GM19324 (cell line): ENCODE measurements around the gene CLP1.

Experiments
- ATAC-seq: cut with Tn5 transposase; IDR thresholded peaks from one replicate; pipeline ENCODE4 v1.9.1; 2021; ENCODE audit warnings: mild to moderate bottlenecking, moderate library complexity; ENCODE audit not compliant: unreplicated experiment, low FRiP score

Gene CLP1

GRCh38 chr11:57657194-57658022 lies at the start of gene CLP1:
Gene CLP1 (plus strand): TSS chr11:57657762. CDS start chr11:57659477, 1,715 bp downstream.
- peak; percentile 99 for ATAC-seq

DNA sequence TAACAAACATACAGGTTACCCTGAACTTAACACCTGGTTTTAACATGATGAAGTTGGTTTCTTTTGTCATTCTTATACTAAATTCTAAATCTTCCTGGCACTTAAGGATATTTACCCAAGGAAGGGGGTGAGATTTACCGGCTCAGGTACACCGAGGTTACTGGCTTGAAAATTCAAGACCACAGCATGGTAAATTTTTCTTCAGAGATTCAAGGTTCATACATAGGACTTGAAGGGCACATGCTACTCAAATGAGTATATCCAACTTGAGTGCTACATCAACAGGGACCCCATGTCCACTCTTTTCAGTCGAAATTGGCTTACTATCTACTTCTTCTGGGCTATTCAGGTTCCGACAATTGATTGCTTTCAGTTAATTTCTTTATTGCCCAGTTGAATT lies 47.4 kb upstream of the CLP1 start:
- no peak for ATAC-seq

DNA sequence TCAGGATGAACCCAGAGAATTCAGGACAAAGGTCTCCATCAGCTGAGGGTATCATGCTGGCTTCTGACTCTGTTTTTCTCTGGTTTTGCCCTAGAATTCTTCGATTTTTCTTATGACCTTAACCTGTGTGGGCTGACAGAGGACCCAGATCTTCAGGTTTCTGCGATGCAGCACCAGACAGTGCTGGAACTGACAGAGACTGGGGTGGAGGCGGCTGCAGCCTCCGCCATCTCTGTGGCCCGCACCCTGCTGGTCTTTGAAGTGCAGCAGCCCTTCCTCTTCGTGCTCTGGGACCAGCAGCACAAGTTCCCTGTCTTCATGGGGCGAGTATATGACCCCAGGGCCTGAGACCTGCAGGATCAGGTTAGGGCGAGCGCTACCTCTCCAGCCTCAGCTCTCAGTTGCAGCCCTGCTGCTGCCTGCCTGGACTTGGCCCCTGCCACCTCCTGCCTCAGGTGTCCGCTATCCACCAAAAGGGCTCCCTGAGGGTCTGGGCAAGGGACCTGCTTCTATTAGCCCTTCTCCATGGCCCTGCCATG lies 43.3 kb upstream of the CLP1 start:
- ATAC-seq: no peak

DNA sequence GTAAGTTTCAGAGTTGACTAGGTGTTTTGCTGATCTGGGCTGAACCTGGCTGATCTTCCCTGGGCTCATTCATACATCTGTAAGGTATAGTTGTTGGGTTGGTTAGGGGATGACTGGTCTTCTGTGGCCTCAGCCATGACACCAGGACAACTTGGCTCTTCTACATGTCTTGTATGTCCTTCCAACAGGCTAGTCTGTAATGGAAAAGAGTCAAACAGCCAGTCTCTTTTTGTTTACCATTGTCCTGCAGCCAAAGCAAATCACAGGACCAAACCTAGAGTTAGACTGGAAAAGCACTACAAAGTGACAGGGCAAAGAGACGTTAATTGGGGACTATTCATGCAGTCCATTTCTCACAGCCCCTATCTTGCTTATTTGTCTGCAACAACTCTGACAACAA lies 42.3 kb upstream of the CLP1 start:
- no peak for ATAC-seq

GRCh38 chr11:57616595-57616994 lies 41.0 kb upstream of the CLP1 start:
- ATAC-seq: no peak

GRCh38 chr11:57618438-57618837 lies 39.1 kb upstream of the CLP1 start:
- no peak for ATAC-seq

DNA sequence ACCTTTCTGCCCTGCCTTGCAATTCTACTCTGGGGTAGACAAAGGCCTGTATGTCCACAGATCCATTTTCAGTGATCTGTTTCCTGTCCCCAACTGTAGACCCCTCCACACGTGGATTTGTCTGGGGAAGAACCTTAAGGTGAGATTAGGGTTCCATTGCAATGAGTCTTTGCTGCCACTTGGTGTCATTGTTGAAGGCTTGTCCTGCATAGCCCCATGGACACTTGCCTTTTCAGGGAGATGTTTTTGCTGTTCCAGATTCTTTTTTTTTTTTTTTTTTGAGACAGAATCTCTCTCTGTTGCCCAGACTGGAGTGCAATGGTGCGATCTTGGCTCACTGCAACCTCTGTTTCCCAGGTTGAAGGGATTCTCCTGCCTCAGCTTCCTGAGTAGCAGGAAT lies 38.2 kb upstream of the CLP1 start:
- ATAC-seq: no peak

DNA sequence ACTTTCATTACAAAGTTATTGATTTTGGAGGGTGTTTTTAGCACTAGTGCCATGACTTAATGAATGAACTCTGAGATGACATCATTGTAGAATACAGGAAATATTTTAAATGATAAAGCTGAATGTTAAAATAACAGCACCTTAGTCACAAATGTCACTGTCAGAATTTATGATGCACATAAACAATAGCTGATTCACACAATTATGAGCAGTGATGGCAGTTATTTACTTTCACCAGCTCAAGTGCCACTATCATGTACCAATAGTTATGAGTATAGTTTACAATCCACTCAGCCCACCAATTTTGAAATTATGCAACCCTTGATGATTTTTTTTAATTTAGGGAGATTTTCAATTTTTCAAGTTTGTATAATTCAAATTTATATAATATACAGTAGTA lies 37.1 kb upstream of the CLP1 start:
- ATAC-seq: no peak

- ATAC-seq: no peak
Observed at GRCh38 chr11:57622263-57622662, 35.3 kb upstream of the CLP1 start.

DNA sequence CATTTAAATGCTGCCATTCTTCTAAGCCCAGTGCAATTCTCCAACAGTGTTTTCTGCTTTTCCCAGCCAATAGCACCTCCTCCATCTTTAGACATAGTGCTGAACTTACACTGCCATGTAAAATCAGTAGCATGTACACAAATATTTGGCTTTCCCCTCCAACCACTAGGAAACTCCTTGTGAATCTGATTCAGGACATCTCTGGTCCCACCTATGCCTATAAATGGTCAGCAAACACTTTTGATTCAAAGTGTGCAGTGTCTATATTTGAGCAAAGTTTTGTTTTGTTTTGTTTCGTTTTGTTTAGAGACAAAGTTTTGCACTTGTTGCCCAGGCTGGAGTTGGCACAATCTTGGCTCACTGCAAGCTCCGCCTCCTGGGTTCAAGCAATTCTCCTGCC lies 32.7 kb upstream of the CLP1 start:
- no peak for ATAC-seq

- no peak for ATAC-seq
Observed at GRCh38 chr11:57626895-57627294, 30.7 kb upstream of the CLP1 start.

DNA sequence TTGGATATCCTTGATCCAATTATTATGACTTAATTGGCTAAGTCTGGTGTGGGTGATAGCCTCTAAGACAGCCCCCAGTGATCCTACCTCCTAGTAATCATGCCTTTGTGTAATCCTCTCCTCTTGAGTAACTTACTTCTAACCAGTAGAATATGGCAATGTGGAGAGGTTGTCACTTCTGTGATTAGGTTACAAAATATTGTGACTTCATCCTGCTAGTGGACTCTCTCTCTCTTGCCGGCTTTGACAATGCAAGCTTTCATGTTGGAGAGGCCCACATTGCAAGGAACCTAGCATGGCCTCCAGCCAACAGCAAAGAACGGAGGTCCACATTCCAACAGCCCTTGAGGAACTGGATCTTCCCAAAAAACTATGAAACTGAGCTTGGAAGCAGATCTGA lies 27.4 kb upstream of the CLP1 start:
- no peak for ATAC-seq

- no peak for ATAC-seq
Observed at GRCh38 chr11:57632116-57632515, 25.4 kb upstream of the CLP1 start.

DNA sequence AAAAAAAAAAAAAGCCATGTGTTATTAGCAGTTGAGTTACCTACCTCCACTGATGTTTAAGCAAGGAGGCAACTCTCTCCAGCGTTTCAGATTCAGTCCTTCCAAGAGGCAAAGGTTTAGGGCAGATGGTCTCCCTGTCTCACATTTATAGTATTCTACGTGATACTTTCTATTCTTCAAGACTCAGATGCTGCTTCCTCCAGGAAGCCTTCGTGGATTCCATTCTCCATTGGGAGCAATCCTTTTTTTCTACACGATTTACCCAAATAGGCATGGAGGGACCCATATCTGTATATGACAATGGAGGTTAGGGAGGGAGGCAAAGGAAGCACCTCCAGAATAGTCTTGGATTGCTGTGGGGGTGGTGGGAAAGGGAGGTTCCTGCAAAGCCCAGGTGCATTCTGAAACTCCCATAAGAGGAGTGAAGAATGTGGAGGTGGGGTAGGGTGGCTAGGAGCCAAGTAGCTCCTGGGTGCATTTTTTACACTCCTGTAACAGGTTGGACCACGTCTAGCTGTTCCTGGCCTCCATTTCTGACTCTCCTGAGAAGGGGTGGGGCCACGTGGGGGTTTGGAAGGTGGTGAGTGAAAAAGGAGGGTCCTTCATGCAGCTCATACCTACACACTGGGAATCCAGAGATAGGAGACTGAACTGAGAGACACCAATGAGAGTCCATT lies 24.0 kb upstream of the CLP1 start:
- ATAC-seq: no peak

DNA sequence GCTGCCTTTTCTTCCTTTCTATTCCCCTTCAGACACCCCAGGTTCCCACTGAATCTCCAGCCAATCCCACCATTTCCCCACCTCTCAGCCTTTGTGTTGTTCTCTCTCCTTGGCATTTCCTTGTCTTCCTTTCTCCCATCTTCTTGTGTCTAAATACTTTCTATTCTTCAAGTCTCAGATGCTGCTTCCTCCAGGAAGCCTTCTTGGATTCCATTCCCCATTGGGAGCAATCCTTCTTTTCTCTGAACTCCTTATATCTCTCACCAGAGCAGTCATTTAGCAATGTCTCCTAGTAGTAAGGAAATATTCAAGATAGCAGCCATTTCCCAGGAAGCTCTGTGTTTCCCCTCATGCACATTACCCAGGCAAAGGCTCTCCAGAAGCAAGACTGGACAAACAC lies 23.3 kb upstream of the CLP1 start:
- ATAC-seq: no peak

DNA sequence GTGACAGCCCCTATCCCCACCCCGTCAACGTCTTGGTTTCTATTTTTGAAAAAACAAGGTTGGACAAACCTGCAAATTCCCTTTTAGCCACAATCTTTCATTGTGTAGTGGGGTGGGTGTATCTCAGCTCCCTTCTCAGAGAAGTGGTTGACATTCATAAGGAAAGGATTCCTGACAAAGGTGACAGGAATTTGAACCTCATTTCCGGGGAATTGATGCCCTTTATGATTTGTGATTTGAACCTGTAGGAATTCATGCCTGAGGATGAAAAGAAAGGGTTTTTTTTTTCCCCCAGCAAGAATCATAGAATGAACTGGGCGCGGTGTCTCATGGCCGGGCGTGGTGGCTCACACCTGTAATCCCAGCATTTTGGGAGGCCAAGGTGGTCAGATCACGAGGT lies 22.3 kb upstream of the CLP1 start:
- ATAC-seq: no peak

DNA sequence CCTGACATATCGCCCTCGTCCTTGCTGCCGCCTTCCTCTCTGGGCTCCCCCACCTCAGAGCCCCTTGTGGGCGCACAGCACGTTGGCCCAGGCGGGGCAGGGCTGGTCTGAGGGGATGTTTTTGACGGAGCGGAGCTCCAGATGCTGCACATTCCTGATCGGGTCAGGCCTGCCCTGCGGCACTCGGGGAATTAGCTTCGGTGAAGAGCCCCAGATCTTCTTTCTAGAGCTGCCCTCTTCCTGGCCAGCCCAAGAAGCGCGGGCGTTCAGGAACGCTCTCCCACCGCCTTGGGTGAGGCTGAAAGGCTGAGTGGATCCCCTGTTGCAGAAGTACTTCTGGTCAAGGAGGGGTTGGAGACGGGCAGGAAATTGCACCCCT lies 19.9 kb upstream of the CLP1 start:
- no peak for ATAC-seq

- ATAC-seq: no peak
Observed at GRCh38 chr11:57638005-57638781, 19.4 kb upstream of the CLP1 start.

- no peak for ATAC-seq
Observed at GRCh38 chr11:57638811-57639320, 18.7 kb upstream of the CLP1 start.

GRCh38 chr11:57639321-57640067 lies 18.1 kb upstream of the CLP1 start:
- no peak for ATAC-seq
